GM23338 (cell line): ENCODE measurements around the gene NINJ1. TPM values are rescaled to one million over a fixed set of nuclear protein-coding genes. Genes with fewer than 3 reads are reported as not detected.

ENCODE experiments used
- CTCF ChIP-seq, 2 experiments: fragments of 200-600 bp in 1 of 2; sonication (generic) in 1 of 2; conservative IDR thresholded peaks; 2 replicates each; pipeline versions ENCODE4 v1.5.1 to v1.6.1; 2016 to 2017; ENCODE audit warnings: antibody characterized with exemption in 2 of 2, low read depth in 2 of 2, mild to moderate bottlenecking in 2 of 2, moderate library complexity in 1 of 2
- EZH2 ChIP-seq: fragments of 200-600 bp; sonication (generic); IDR thresholded peaks from one replicate; pipeline ENCODE4 v1.8.0; 2017; ENCODE audit warnings: antibody characterized with exemption, mild to moderate bottlenecking, low read depth; ENCODE audit not compliant: unreplicated experiment
- EZH2phosphoT487 ChIP-seq: fragments of 200-600 bp; sonication (generic); IDR thresholded peaks from one replicate; pipeline ENCODE4 v1.8.1; 2018; ENCODE audit warnings: antibody characterized with exemption; ENCODE audit not compliant: unreplicated experiment
- JUNB ChIP-seq: IDR thresholded peaks from one replicate; pipeline ENCODE4 v1.6.1; 2016; ENCODE audit warnings: antibody characterized with exemption; ENCODE audit not compliant: unreplicated experiment
- POLR2AphosphoS5 ChIP-seq: IDR thresholded peaks from 2 replicates; pipeline ENCODE4 v1.6.1; 2016; ENCODE audit warnings: antibody characterized with exemption, low read depth
- STAT1 ChIP-seq: IDR thresholded peaks from one replicate; pipeline ENCODE4 v1.6.1; 2016; ENCODE audit warnings: antibody characterized with exemption; ENCODE audit not compliant: unreplicated experiment
- ZNF331 ChIP-seq: fragments of 250-450 bp; sonication (Bioruptor Pico); IDR thresholded peaks from 2 replicates; pipeline ENCODE4 v1.5.0; 2020; ENCODE audit warnings: low read depth, mild to moderate bottlenecking, moderate library complexity
- ZNF462 ChIP-seq: fragments of 250-450 bp; sonication (Bioruptor Pico); IDR thresholded peaks from 2 replicates; pipeline ENCODE4 v1.5.0; 2020; ENCODE audit warnings: mild to moderate bottlenecking, moderate library complexity
- polyA plus RNA-seq: library from polyadenylated mRNA; unstranded; fragments of >200 nt; fragmentation: Nextera tagmentation; extraction: Ambion mirVana; gene quantifications from 2 replicates; pipeline ENCODE4 v1.2.1, GENCODE V29; 2016
- total RNA-seq: library from RNA; depleted of rRNA; stranded (reverse); fragments of >200 nt; shearing (Covaris generic); gene quantifications from 2 replicates; pipeline ENCODE4 v1.2.3, GENCODE V29; 2014

NINJ1 gene
- total and polyA plus RNA-seq, 2 experiments from 2014 or later = 36.3 to 39.7 TPM

GRCh38 chr9:93110311-93110855 is 23.7 kb downstream of the NINJ1 start (continued):
- TF ChIP-seq ZNF462 (no peak), CTCF (conservative IDR thresholded peaks at IDR 0.05; ENCODE audit: low read depth in 2 of 2) (no peak), EZH2phosphoT487 (no peak), POLR2AphosphoS5 (no peak), STAT1 (no peak), ZNF331 (CRISPR knock-in tag) (no peak), EZH2 (no peak), JUNB (no peak)
